ENCODE measurements around the gene BRD7. TPM values are rescaled to one million over a fixed set of nuclear protein-coding genes. Genes with fewer than 3 reads are reported as not detected.

The BRD7 gene
- total and polyA plus RNA-seq, 2 experiments from 2014 or later, result 51.2 to 51.3 TPM

Small RNA genes within 50 kb of the gene (microRNA-seq; reads per million reads assigned to microRNA genes)
- not detected for gene MIR6771

Small RNA genes within 50 kb of the gene (small RNA-seq; reads per million reads assigned to genes)
- not detected for gene MIR6771

Other genes starting within 250 kb of the BRD7 start
- 14.8 and 16.3 TPM in 2 replicates for gene TENT4B, start 215.7 kb downstream of the BRD7 start, total RNA-seq
- gene TENT4B, start 215.7 kb downstream of the BRD7 start, polyA plus RNA-seq, result 6.7 and 7.7 TPM in 2 replicates
- 3.9 and 6.9 TPM in 2 replicates for gene ADCY7, start 102.4 kb downstream of the BRD7 start, total RNA-seq
- gene ADCY7, start 102.4 kb downstream of the BRD7 start, polyA plus RNA-seq, result 3.3 and 4.4 TPM in 2 replicates
- 4.1 and 5.9 TPM in 2 replicates for gene NKD1, start 179.4 kb upstream of the BRD7 start, total RNA-seq
- 23.0 and 26.3 TPM in 2 replicates for gene NKD1, start 179.4 kb upstream of the BRD7 start, polyA plus RNA-seq